Testis (tissue), 3 donors: ENCODE data around the gene ZNF428. TPM values are rescaled to one million over a fixed set of nuclear protein-coding genes. Genes with fewer than 3 reads are reported as not detected.

Experiments
- DNase-seq: peaks from one replicate; pipeline ENCODE4 v3.0.0-alpha.2; 2019
- H3K27ac ChIP-seq, 2 donors: fragments of 200-600 bp; sonication (generic); one replicate each; pipeline ENCODE4 v1.5.1; 2019
- H3K27me3 ChIP-seq: fragments of 200-600 bp; sonication (generic); one replicate; pipeline ENCODE4 v1.5.1; 2019
- H3K36me3 ChIP-seq: fragments of 200-600 bp; sonication (generic); one replicate; pipeline ENCODE4 v1.5.1; 2017; ENCODE audit warnings: low read depth; ENCODE audit errors: missing control alignments
- H3K4me1 ChIP-seq: fragments of 200-600 bp; sonication (generic); one replicate; pipeline ENCODE4 v1.5.1; 2019
- H3K4me3 ChIP-seq, 2 donors: fragments of 200-600 bp; sonication (generic); one replicate each; pipeline ENCODE4 v1.5.1; 2017 to 2019
- H3K9me3 ChIP-seq: fragments of 200-600 bp; sonication (generic); one replicate; pipeline ENCODE4 v1.5.1; 2017
- POLR2A ChIP-seq: fragments of 450-650 bp; IDR thresholded peaks from one replicate; pipeline ENCODE4 v1.6.1; 2017; ENCODE audit warnings: antibody characterized with exemption, mild to moderate bottlenecking, moderate library complexity
- WGBS, 2 donors: methylation state at CpG; one replicate each; pipeline ENCODE4 v1.1.5; 2018; 5-methylcytosine and 5-hydroxymethylcytosine counted together
- intact Hi-C: fragments of 100-400 bp; cut with DNase I; formaldehyde crosslinking; loops from one replicate; pipeline ENCODE4 v1.15.1; 2023; ENCODE audit warnings: low total_unique reads
- polyA plus RNA-seq: library from polyadenylated mRNA; stranded (reverse); fragments of 350-450 nt; fragmentation: Illumina TruSeq; extraction: RNeasy Lipid Tissue Mini Kit (QIAGEN cat#74804); gene quantifications from one replicate; pipeline ENCODE4 v1.2.3, GENCODE V29; 2014; ENCODE audit warnings: low read depth, low replicate concordance; ENCODE audit not compliant: insufficient read depth
- total RNA-seq, 2 donors: library from RNA; depleted of rRNA; stranded (reverse); fragments of >200 nt; gene quantifications; one replicate each; pipeline ENCODE4 v1.2.3, GENCODE V29; 2016
- TF ChIP-seq, protein P1 (sequence below), 3 experiments: fragments of 450-650 bp in 2 of 3; fragments of 200-600 bp in 1 of 3; sonication (generic) in 1 of 3; IDR thresholded peaks; one replicate each; pipeline ENCODE4 v1.5.1; 2016 to 2019; ENCODE audit warnings: antibody characterized with exemption in 3 of 3, mild to moderate bottlenecking in 2 of 3, moderate library complexity in 1 of 3

The ZNF428 gene
- total and polyA plus RNA-seq, 3 donors from 2014 or later, result 64.1 to 94.2 (median 93.1) TPM

DNA sequence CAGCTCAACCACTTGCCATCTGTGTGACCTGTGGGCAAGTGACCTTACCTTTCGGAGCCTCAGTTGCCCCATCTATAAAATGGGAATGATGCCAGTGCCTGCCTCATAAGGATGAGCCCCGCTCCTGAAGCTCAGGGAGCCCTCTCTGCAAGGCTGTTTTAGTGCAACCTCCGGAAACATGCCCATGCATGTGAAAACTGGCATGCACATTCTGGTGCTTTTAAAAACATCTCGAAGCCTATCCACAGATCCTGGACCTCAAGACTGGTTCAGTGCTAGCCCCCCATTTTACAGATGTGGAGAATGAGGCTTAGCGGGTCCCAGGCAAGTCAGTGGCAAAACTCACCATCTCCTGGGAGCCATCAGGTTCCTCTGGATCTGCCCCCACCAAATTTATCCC is 14.6 kb upstream of the ZNF428 start:
- 66 to 71% methylated on average over 3 to 5 of the region's 5 CpGs for WGBS, 2 donors
- Histone ChIP-seq H3K4me3 (no peak overlapping the region), H3K27me3 (no peaks in the 10 kb centered on the region), H3K27ac (no peak overlapping the region), H3K36me3 (no peaks in the 10 kb centered on the region), H3K4me1 (peaks cover 5% of the 10 kb centered on the region), H3K9me3 (no peaks in the 10 kb centered on the region)
- DNase-seq, result no peak
- no peak for TF ChIP-seq POLR2A
- TF ChIP-seq, protein P1, sequence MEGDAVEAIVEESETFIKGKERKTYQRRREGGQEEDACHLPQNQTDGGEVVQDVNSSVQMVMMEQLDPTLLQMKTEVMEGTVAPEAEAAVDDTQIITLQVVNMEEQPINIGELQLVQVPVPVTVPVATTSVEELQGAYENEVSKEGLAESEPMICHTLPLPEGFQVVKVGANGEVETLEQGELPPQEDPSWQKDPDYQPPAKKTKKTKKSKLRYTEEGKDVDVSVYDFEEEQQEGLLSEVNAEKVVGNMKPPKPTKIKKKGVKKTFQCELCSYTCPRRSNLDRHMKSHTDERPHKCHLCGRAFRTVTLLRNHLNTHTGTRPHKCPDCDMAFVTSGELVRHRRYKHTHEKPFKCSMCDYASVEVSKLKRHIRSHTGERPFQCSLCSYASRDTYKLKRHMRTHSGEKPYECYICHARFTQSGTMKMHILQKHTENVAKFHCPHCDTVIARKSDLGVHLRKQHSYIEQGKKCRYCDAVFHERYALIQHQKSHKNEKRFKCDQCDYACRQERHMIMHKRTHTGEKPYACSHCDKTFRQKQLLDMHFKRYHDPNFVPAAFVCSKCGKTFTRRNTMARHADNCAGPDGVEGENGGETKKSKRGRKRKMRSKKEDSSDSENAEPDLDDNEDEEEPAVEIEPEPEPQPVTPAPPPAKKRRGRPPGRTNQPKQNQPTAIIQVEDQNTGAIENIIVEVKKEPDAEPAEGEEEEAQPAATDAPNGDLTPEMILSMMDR (IDR thresholded peaks at IDR 0.05), result no peak
- intact Hi-C loops, result no loop called here

DNA sequence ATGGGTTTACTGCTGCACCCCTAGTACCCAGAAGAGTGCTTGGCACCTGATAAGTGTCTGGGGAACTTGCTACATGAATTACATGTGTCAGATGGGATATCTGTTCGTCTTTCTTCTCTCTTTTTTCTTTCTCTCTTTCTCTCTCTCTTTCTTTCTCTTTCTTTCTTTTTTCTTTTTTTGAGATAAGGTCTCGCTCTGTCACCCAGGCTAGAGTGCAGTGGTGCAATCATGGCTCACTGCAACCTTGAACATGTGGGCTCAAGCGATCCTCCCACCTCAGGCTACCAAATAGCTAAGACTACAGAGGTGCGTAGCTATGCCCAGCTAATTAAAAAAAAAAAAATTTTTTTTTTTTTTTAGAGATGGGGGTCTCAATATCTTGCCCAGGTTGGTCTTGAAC is 14.1 kb upstream of the ZNF428 start:
- intact Hi-C loops, result no loop called here
- Histone ChIP-seq H3K36me3 (no peaks in the 10 kb centered on the region), H3K27me3 (no peaks in the 10 kb centered on the region), H3K9me3 (no peaks in the 10 kb centered on the region), H3K4me3 (no peak overlapping the region), H3K4me1 (peaks cover 5% of the 10 kb centered on the region), H3K27ac (no peak overlapping the region)
- DNase-seq, result no peak
- 61 to 80% methylated on average over 4 of the region's 4 CpGs for WGBS, 2 donors
- TF ChIP-seq POLR2A, result no peak
- TF ChIP-seq, protein P1 (IDR thresholded peaks at IDR 0.05), result no peak

DNA sequence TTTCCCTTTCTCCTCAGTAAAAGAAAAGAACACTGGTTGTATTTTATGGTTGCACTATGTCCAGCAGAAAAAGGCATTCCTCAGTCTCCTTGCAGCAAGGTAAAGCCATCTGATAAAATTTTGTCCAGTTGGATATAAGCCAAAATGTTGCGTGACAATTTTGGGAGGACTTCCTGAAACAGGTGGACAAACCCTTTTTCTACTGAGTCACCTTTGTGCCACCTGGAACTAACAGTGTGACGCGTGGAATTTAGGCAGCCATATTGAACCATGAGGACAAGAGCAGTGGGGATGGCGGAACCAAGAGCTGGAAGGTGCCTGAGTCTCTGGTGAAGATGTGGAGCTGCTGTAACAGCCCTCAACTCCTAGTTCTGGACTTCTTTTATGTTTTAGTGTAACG is 12.1 kb upstream of the ZNF428 start:
- H3K9me3 ChIP-seq, result no peaks in the 10 kb centered on the region
- DNase-seq, result no peak
- WGBS, 2 donors, result 92% methylated on average over 5 of the region's 5 CpGs
- no peaks in the 10 kb centered on the region for H3K36me3 ChIP-seq
- no peak for TF ChIP-seq POLR2A
- TF ChIP-seq, protein P1 (IDR thresholded peaks at IDR 0.05), result no peak
- H3K27me3 ChIP-seq, result no peaks in the 10 kb centered on the region
- H3K27ac ChIP-seq, result no peak overlapping the region
- no peak overlapping the region for H3K4me3 ChIP-seq
- intact Hi-C loops, result no loop called here
- peaks cover 5% of the 10 kb centered on the region for H3K4me1 ChIP-seq

- no peaks in the 10 kb centered on the region for H3K9me3 ChIP-seq
- 89 to 92% methylated on average over 1 to 3 of the region's 3 CpGs for WGBS, 2 donors
- TF ChIP-seq POLR2A, result no peak
- TF ChIP-seq, protein P1 (IDR thresholded peaks at IDR 0.05), result no peak
- H3K4me3 ChIP-seq, result no peak overlapping the region
- DNase-seq, result no peak
- H3K27ac ChIP-seq, result no peak overlapping the region
- H3K4me1 ChIP-seq, result no peaks in the 10 kb centered on the region
- no peaks in the 10 kb centered on the region for H3K27me3 ChIP-seq
- H3K36me3 ChIP-seq, result no peaks in the 10 kb centered on the region
- intact Hi-C loops, result no loop called here
Observed at GRCh38 chr19:43628646-43629326, 9.4 kb upstream of the ZNF428 start.

GRCh38 chr19:43626838-43627237 is 7.4 kb upstream of the ZNF428 start:
- Histone ChIP-seq H3K4me3 (no peak overlapping the region), H3K9me3 (no peaks in the 10 kb centered on the region), H3K27me3 (no peaks in the 10 kb centered on the region), H3K27ac (no peak overlapping the region), H3K36me3 (no peaks in the 10 kb centered on the region), H3K4me1 (no peaks in the 10 kb centered on the region)
- WGBS, 2 donors, result 37 to 39% methylated on average over 17 of the region's 17 CpGs
- DNase-seq, result no peak
- intact Hi-C loops, result no loop called here
- no peak for TF ChIP-seq POLR2A
- TF ChIP-seq, protein P1 (IDR thresholded peaks at IDR 0.05), result no peak
